Measurements from ENCODE around the gene ENTREP1.

DNA sequence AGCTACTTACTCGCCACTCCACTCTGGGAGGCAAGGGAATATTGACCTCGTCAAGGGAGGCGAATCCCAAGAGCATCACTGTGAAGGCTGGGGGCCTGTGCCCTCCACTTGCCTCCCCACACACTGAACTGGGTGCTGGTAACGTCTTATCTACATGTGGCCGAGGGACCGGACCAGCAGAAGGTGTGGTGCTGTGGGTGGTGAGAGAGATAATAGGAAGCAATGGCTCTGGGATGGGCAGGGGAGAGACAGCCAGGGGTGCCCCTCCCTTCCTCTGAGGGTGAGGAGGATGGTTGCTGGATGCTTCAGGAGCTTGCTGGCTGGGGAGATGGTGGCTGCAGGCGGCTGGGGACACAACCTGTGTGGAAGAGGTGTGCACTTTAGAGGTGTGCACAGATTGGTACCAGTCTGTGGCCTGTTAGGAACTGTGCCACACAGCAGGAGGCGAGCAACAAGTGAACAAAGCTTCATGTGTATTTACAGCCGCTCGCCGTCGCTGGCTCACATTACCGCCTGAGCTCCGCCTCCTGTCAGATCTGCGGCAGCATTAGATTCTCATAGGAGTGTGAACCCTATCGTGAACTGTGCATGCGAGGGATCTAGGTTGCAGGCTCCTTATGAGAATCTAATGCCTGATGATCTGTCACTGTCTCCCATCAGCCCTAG is 100.3 kb downstream of the ENTREP1 start:
- TF ChIP-seq ZC3H10 (CRISPR knock-in tag; IDR thresholded peaks at IDR 0.05) (no peak), RARB (CRISPR knock-in tag; IDR thresholded peaks at IDR 0.05) (no peak), ZNF565 (CRISPR knock-in tag; conservative IDR thresholded peaks at IDR 0.05; ENCODE audit: low read depth) (no peak)
- TF ChIP-seq, protein P1, sequence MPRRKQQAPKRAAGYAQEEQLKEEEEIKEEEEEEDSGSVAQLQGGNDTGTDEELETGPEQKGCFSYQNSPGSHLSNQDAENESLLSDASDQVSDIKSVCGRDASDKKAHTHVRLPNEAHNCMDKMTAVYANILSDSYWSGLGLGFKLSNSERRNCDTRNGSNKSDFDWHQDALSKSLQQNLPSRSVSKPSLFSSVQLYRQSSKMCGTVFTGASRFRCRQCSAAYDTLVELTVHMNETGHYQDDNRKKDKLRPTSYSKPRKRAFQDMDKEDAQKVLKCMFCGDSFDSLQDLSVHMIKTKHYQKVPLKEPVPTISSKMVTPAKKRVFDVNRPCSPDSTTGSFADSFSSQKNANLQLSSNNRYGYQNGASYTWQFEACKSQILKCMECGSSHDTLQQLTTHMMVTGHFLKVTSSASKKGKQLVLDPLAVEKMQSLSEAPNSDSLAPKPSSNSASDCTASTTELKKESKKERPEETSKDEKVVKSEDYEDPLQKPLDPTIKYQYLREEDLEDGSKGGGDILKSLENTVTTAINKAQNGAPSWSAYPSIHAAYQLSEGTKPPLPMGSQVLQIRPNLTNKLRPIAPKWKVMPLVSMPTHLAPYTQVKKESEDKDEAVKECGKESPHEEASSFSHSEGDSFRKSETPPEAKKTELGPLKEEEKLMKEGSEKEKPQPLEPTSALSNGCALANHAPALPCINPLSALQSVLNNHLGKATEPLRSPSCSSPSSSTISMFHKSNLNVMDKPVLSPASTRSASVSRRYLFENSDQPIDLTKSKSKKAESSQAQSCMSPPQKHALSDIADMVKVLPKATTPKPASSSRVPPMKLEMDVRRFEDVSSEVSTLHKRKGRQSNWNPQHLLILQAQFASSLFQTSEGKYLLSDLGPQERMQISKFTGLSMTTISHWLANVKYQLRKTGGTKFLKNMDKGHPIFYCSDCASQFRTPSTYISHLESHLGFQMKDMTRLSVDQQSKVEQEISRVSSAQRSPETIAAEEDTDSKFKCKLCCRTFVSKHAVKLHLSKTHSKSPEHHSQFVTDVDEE (CRISPR knock-in tag; IDR thresholded peaks at IDR 0.05): no peak
